H1 (cell line): ENCODE data around the gene MAP6. TPM values are rescaled to one million over a fixed set of nuclear protein-coding genes. Genes with fewer than 3 reads are reported as not detected.

ENCODE experiments used
- CTCF ChIA-PET: fragments of 300-600 bp; sonication (Branson Sonifier 250); formaldehyde crosslinking; loops from one replicate; lab custom pipeline; 2021; ENCODE audit not compliant: partially characterized antibody; lab: Charles Lee
- POLR2A ChIA-PET: fragments of 300-600 bp; sonication (Branson Sonifier 250); formaldehyde crosslinking; loops from one replicate; lab custom pipeline; 2021; ENCODE audit warnings: inconsistent platforms; ENCODE audit not compliant: partially characterized antibody; lab: Charles Lee
- DNase-seq, 2 experiments: peaks; one replicate each; pipeline versions ENCODE4 v3.0.0 to v3.0.0-alpha.2; 2010 to 2022; ENCODE audit warnings: low spot score in 2 of 2, low read depth in 1 of 2, mixed read lengths in 1 of 2
- FAIRE-seq: peaks from 2 replicates; lab custom pipeline; 2011; peaks lifted over from hg19 to GRCh38; lab: Jason Lieb, UNC
- H2AFZ ChIP-seq: 2 replicates; pipeline ENCODE4 v1.8.1; 2012; ENCODE audit warnings: low read length, inconsistent platforms
- H2AK5ac ChIP-seq: 2 replicates; pipeline ENCODE4 v1.6.1; 2013; ENCODE audit warnings: low read depth, low read length
- H2BK120ac ChIP-seq: replicated peaks from 2 replicates; pipeline ENCODE3; 2013; ENCODE audit warnings: low read depth, low read length, inconsistent platforms
- H2BK12ac ChIP-seq: 2 replicates; pipeline ENCODE4 v1.6.1; 2013; ENCODE audit warnings: low read depth, low read length
- H2BK15ac ChIP-seq: 2 replicates; pipeline ENCODE4 v1.6.1; 2013; ENCODE audit warnings: low read length
- H2BK20ac ChIP-seq: 2 replicates; pipeline ENCODE4 v1.6.1; 2013; ENCODE audit warnings: low read length
- H2BK5ac ChIP-seq: 2 replicates; pipeline ENCODE4 v1.6.1; 2013; ENCODE audit warnings: low read depth, low read length
- H3K14ac ChIP-seq: 2 replicates; pipeline ENCODE4 v1.6.1; 2013; ENCODE audit warnings: inconsistent platforms; ENCODE audit not compliant: insufficient read length
- H3K18ac ChIP-seq: 2 replicates; pipeline ENCODE4 v1.6.1; 2013; ENCODE audit warnings: low read length; ENCODE audit errors: extremely low read depth
- H3K23ac ChIP-seq: 2 replicates; pipeline ENCODE4 v1.6.1; 2013; ENCODE audit warnings: inconsistent platforms; ENCODE audit not compliant: insufficient read length
- H3K23me2 ChIP-seq: 2 replicates; pipeline ENCODE4 v1.6.1; 2013; ENCODE audit warnings: low read depth, low read length
- H3K27ac ChIP-seq: 2 replicates; pipeline ENCODE4 v1.6.1; 2011; ENCODE audit warnings: low read depth, low read length, inconsistent platforms
- H3K27me3 ChIP-seq, 4 experiments: replicated peaks in 1 of 4; 1 replicate in 1 of 4; 2 replicates in 3 of 4; pipeline versions ENCODE4 v1.6.1 to v1.8.1; 2011 to 2013; ENCODE audit warnings: low read length in 3 of 4, mild to moderate bottlenecking in 3 of 4, inconsistent platforms in 2 of 4, mixed read lengths in 2 of 4, moderate library complexity in 1 of 4; ENCODE audit not compliant: control insufficient read depth in 3 of 4, insufficient read depth in 3 of 4; ENCODE audit errors: extremely low read depth in 1 of 4
- H3K36me3 ChIP-seq, 4 experiments: 2 replicates each; pipeline versions ENCODE4 v1.6.1 to v1.8.1; 2011 to 2013; ENCODE audit warnings: mild to moderate bottlenecking in 4 of 4, low read length in 3 of 4, moderate library complexity in 2 of 4, control low read depth in 1 of 4, inconsistent platforms in 1 of 4; ENCODE audit not compliant: insufficient read depth in 4 of 4, control insufficient read depth in 2 of 4
- H3K4ac ChIP-seq: replicated peaks from 2 replicates; pipeline ENCODE3; 2013; ENCODE audit warnings: low read length, low read depth, mixed read lengths, inconsistent platforms; ENCODE audit not compliant: insufficient read length
- H3K4me1 ChIP-seq, 4 experiments: replicated peaks in 1 of 4; 1 replicate in 1 of 4; 2 replicates in 3 of 4; pipeline versions ENCODE4 v1.6.1 to v1.8.1; 2011 to 2013; ENCODE audit warnings: low read length in 3 of 4, inconsistent platforms in 2 of 4, mixed read lengths in 1 of 4; ENCODE audit not compliant: insufficient read depth in 4 of 4, control insufficient read depth in 3 of 4
- H3K4me2 ChIP-seq, 2 experiments: 2 replicates each; pipeline versions ENCODE4 v1.6.1 to v1.8.1; 2011 to 2013; ENCODE audit warnings: low read depth in 2 of 2, low read length in 2 of 2, control low read depth in 1 of 2, inconsistent platforms in 1 of 2, mild to moderate bottlenecking in 1 of 2; ENCODE audit not compliant: insufficient read depth in 1 of 2
- H3K4me3 ChIP-seq, 4 experiments: fragments of 200-600, 300-600 bp in 1 of 4; sonication (generic), shearing (Covaris generic), sonication (Bioruptor Twin) in 1 of 4; 2 replicates each; pipeline versions ENCODE4 v1.5.1 to v1.8.1; 2011 to 2016; ENCODE audit warnings: low read length in 4 of 4, low read depth in 3 of 4, control low read depth in 2 of 4, inconsistent platforms in 2 of 4, mild to moderate bottlenecking in 2 of 4, mixed read lengths in 1 of 4, moderate library complexity in 1 of 4; ENCODE audit not compliant: insufficient read depth in 2 of 4; ENCODE audit errors: extremely low read depth in 1 of 4
- H3K56ac ChIP-seq: replicated peaks from 2 replicates; pipeline ENCODE3; 2013; ENCODE audit warnings: low read depth, mild to moderate bottlenecking, mixed read lengths, low read length, inconsistent platforms; ENCODE audit not compliant: insufficient read length
- H3K79me1 ChIP-seq: 2 replicates; pipeline ENCODE4 v1.6.1; 2013; ENCODE audit warnings: low read depth, low read length, control low read depth
- H3K79me2 ChIP-seq, 2 experiments: 2 replicates each; pipeline versions ENCODE4 v1.6.1 to v1.8.1; 2012 to 2013; ENCODE audit warnings: low read length in 2 of 2, mild to moderate bottlenecking in 2 of 2, inconsistent platforms in 1 of 2; ENCODE audit not compliant: insufficient read depth in 2 of 2, control insufficient read depth in 1 of 2
- H3K9ac ChIP-seq, 4 experiments: replicated peaks in 1 of 4; 1 replicate in 1 of 4; 2 replicates in 3 of 4; pipeline versions ENCODE4 v1.6.1 to v1.8.1; 2011 to 2013; ENCODE audit warnings: low read depth in 3 of 4, low read length in 3 of 4, control low read depth in 2 of 4, mild to moderate bottlenecking in 2 of 4, moderate library complexity in 2 of 4, inconsistent platforms in 1 of 4; ENCODE audit errors: extremely low read depth in 1 of 4
- H3K9me3 ChIP-seq, 2 experiments: 2 replicates each; pipeline versions ENCODE4 v1.6.1 to v1.8.1; 2012 to 2013; ENCODE audit warnings: mild to moderate bottlenecking in 2 of 2, moderate library complexity in 2 of 2, control low read depth in 1 of 2, inconsistent platforms in 1 of 2, low read depth in 1 of 2, low read length in 1 of 2, mixed read lengths in 1 of 2; ENCODE audit not compliant: insufficient read depth in 2 of 2
- H4K20me1 ChIP-seq, 2 experiments: replicated peaks in 1 of 2; 2 replicates each; pipeline versions ENCODE3 to v1.8.1; 2011 to 2013; ENCODE audit warnings: inconsistent platforms in 2 of 2, low read length in 2 of 2, mild to moderate bottlenecking in 1 of 2; ENCODE audit not compliant: insufficient read depth in 2 of 2, control insufficient read depth in 1 of 2
- H4K5ac ChIP-seq: 2 replicates; pipeline ENCODE4 v1.6.1; 2013; ENCODE audit warnings: low read length, low read depth, mixed read lengths, inconsistent platforms; ENCODE audit not compliant: insufficient read length
- H4K8ac ChIP-seq: 2 replicates; pipeline ENCODE4 v1.8.0; 2013; ENCODE audit warnings: mild to moderate bottlenecking, moderate library complexity, low read length, inconsistent platforms; ENCODE audit not compliant: insufficient read depth; ENCODE audit errors: extremely low read depth
- H4K91ac ChIP-seq: replicated peaks from 2 replicates; pipeline ENCODE3; 2013; ENCODE audit warnings: low read length, mixed read lengths, inconsistent platforms; ENCODE audit not compliant: insufficient read length
- WGBS, 2 experiments: shearing (Covaris generic) in 1 of 2; methylation state at CpG; one replicate each; pipeline versions ENCODE4 v1.1.6 to v1.1.7; 2013 to 2015; ENCODE audit warnings: low lambda C conversion rate in 2 of 2, mixed read lengths in 2 of 2, inconsistent platforms in 1 of 2, low coverage in 1 of 2, missing lambda C conversion rate in 1 of 2; ENCODE audit not compliant: insufficient replicate concordance in 2 of 2, insufficient coverage in 1 of 2, insufficient read length in 1 of 2; ENCODE audit errors: extremely low coverage in 1 of 2, missing lambda C conversion rate in 1 of 2; 5-methylcytosine and 5-hydroxymethylcytosine counted together
- polyA plus RNA-seq, 7 experiments: library from polyadenylated mRNA; depleted of rRNA in 3 of 7; stranded (reverse) in 5 of 7; unstranded in 2 of 7; fragments of >200 nt in 5 of 7; fragments of 200-250 nt in 2 of 7; gene quantifications; 1 replicate in 5 of 7; 2 replicates in 1 of 7; 4 replicates in 1 of 7; pipeline versions ENCODE4 v1.2.1 to v1.2.3, GENCODE V29; 2011 to 2013; ENCODE audit warnings: missing spikeins in 2 of 7, mixed read lengths in 2 of 7
- total RNA-seq: library from RNA; stranded (reverse); fragmentation: NEBNext Ultra II Directional; extraction: Animal tissue kit (Norgen Biotek cat#: 25700); gene quantifications from 2 replicates; pipeline ENCODE4 v1.2.1, GENCODE V29; 2021

The MAP6 gene
- total and polyA plus RNA-seq, 2 of the 8 experiments (the other 6 are each of a cell fraction or from before 2014, with no cell fraction given), result 0.54 to 0.89 TPM

- no peak for FAIRE-seq
- Histone ChIP-seq H3K23me2 (no peaks in the 10 kb centered on the region; the same call in 1 of the 2 replicates), H3K14ac (no peak overlapping the region), H3K4me3 (no peak overlapping the region), H2BK5ac (no peak overlapping the region), H3K9ac (no peak overlapping the region), H3K9me3 (peaks cover 0 to 3% of the 10 kb centered on the region in 2 experiments; a peak in 1 of 4 replicates), H3K79me1 (no peaks in the 10 kb centered on the region), H2BK12ac (no peak overlapping the region), H2AK5ac (no peak overlapping the region), H4K20me1 (no peaks in the 10 kb centered on the region), H3K79me2 (no peaks in the 10 kb centered on the region), H3K4me2 (no peak overlapping the region), H3K18ac (no peak overlapping the region), H3K4ac (no peak overlapping the region), H3K36me3 (no peaks in the 10 kb centered on the region), H3K27ac (no peak overlapping the region), H4K8ac (no peak overlapping the region), H2BK15ac (no peak overlapping the region), H4K91ac (no peak overlapping the region), H2BK20ac (no peak overlapping the region), H3K56ac (no peak overlapping the region), H3K23ac (no peak overlapping the region), H2AFZ (no peak overlapping the region), H3K27me3 (no peaks in the 10 kb centered on the region; a peak in 1 of 7 replicates), H3K4me1 (no peaks in the 10 kb centered on the region), H2BK120ac (no peak overlapping the region), H4K5ac (no peak overlapping the region)
- DNase-seq, result no peak
- CTCF ChIA-PET, result interaction anchor here (0.6 to 3.4 kb wide), 44 partner anchors 7 to 624 kb away, joined by 3 to 18 read pairs (median 4); partner anchors contain the start of gene MAP6
- 86% methylated on average over 3 of the region's 3 CpGs; no CpG with 5 or more reads in 1 of the 2 experiments for WGBS, 2 experiments
- POLR2A ChIA-PET, result interaction anchor here (1.2 kb wide), 1 partner anchor 9 kb away, joined by 4 read pairs; no protein-coding TSS in a partner anchor
Measured at GRCh38 chr11:75705541-75705940, 36.7 kb upstream of the MAP6 start.
